ENCODE data around the gene LRRC47.

- TF ChIP-seq CTCF (IDR thresholded peaks at IDR 0.05; ENCODE audit: low read depth, low read length) (peak; percentile 64), EZH2phosphoT487 (IDR thresholded peaks at IDR 0.05; ENCODE audit: low read depth) (no peak)
Observed at GRCh38 chr1:3775490-3776230, 20.6 kb downstream of the LRRC47 start.

Measured in OCI-LY3 (cell line).